ENCODE results near the gene XIRP1.
"Not testable (repeated sequence)": the region's sequence is repeated elsewhere in the genome, so short reads cannot be mapped to it uniquely, and the experiment has no call there.

Gene XIRP1

GRCh38 chr3:39192490-39193092 is at the start of gene XIRP1:
TSS of gene XIRP1 (minus strand) at chr3:39192595. CDS start at chr3:39189445, 3,150 bp downstream.
- DNase-seq (ENCODE audit: low read depth in 3 of 3), result peak in 1 of 3 experiments; percentile 37

- no peak for DNase-seq (ENCODE audit: low read depth in 3 of 3)
These were observed 49.2 kb upstream of the XIRP1 start for GRCh38 chr3:39241561-39241960.

GRCh38 chr3:39237027-39237426 is 44.6 kb upstream of the XIRP1 start:
- no peak for DNase-seq (ENCODE audit: low read depth in 3 of 3)

GRCh38 chr3:39234651-39235050 is 42.3 kb upstream of the XIRP1 start:
- no peak for DNase-seq (ENCODE audit: low read depth in 3 of 3)

- no peak for DNase-seq (ENCODE audit: low read depth in 3 of 3)
These were observed 40.5 kb upstream of the XIRP1 start for GRCh38 chr3:39232859-39233258.

GRCh38 chr3:39230453-39230852 is 38.1 kb upstream of the XIRP1 start:
- no peak for DNase-seq (ENCODE audit: low read depth in 3 of 3)

- DNase-seq (ENCODE audit: low read depth in 3 of 3), result no peak
These were observed 36.1 kb upstream of the XIRP1 start for GRCh38 chr3:39228496-39228895.

GRCh38 chr3:39227596-39227995 is 35.2 kb upstream of the XIRP1 start:
- DNase-seq (ENCODE audit: low read depth in 3 of 3), result not testable (repeated sequence)

GRCh38 chr3:39226106-39226741 is 33.8 kb upstream of the XIRP1 start:
- no peak for DNase-seq (ENCODE audit: low read depth in 3 of 3)

GRCh38 chr3:39224288-39224687 is 31.9 kb upstream of the XIRP1 start:
- DNase-seq (ENCODE audit: low read depth in 3 of 3), result no peak

GRCh38 chr3:39222939-39223338 is 30.5 kb upstream of the XIRP1 start:
- no peak for DNase-seq (ENCODE audit: low read depth in 3 of 3)

GRCh38 chr3:39222462-39222861 is 30.1 kb upstream of the XIRP1 start:
- no peak for DNase-seq (ENCODE audit: low read depth in 3 of 3)

GRCh38 chr3:39221141-39221530 is 28.7 kb upstream of the XIRP1 start:
- DNase-seq (ENCODE audit: low read depth in 3 of 3), result no peak

GRCh38 chr3:39220407-39221140 is 28.2 kb upstream of the XIRP1 start:
- DNase-seq (ENCODE audit: low read depth in 3 of 3), result no peak

GRCh38 chr3:39219702-39220101 is 27.3 kb upstream of the XIRP1 start:
- DNase-seq (ENCODE audit: low read depth in 3 of 3), result no peak

GRCh38 chr3:39216176-39216790 is 23.9 kb upstream of the XIRP1 start:
- DNase-seq (ENCODE audit: low read depth in 3 of 3), result no peak

- no peak for DNase-seq (ENCODE audit: low read depth in 3 of 3)
These were observed 21.2 kb upstream of the XIRP1 start for GRCh38 chr3:39213613-39214012.

GRCh38 chr3:39212665-39213064 is 20.3 kb upstream of the XIRP1 start:
- DNase-seq (ENCODE audit: low read depth in 3 of 3), result no peak

GRCh38 chr3:39211332-39212130 is 19.1 kb upstream of the XIRP1 start:
- DNase-seq (ENCODE audit: low read depth in 3 of 3), result no peak

GRCh38 chr3:39210078-39210477 is 17.7 kb upstream of the XIRP1 start:
- DNase-seq (ENCODE audit: low read depth in 3 of 3), result no peak

- no peak for DNase-seq (ENCODE audit: low read depth in 3 of 3)
These were observed 17.1 kb upstream of the XIRP1 start for GRCh38 chr3:39209329-39209970.
